Transverse colon (tissue), 4 donors: ENCODE measurements around the gene LGALS7.

Experiments
- CTCF ChIP-seq, 5 experiments: fragments of 200-600 bp in 3 of 5; fragments of 450-650 bp in 2 of 5; sonication (generic) in 3 of 5; IDR thresholded peaks; 1 replicate in 2 of 5; 2 replicates in 3 of 5; pipeline ENCODE4 v1.5.1; 2016 to 2017; ENCODE audit warnings: antibody characterized with exemption in 5 of 5, inconsistent platforms in 3 of 5, mild to moderate bottlenecking in 2 of 5, moderate library complexity in 1 of 5
- EP300 ChIP-seq: sonication (generic); formaldehyde crosslinking; IDR thresholded peaks from one replicate; pipeline ENCODE4 v1.6.1; 2017; ENCODE audit warnings: antibody characterized with exemption, low read depth
- POLR2A ChIP-seq: fragments of 450-650 bp; IDR thresholded peaks from one replicate; pipeline ENCODE4 v1.6.1; 2016; ENCODE audit warnings: antibody characterized with exemption, mild to moderate bottlenecking, moderate library complexity
- POLR2AphosphoS5 ChIP-seq, 3 donors: sonication (generic); formaldehyde crosslinking; IDR thresholded peaks; one replicate each; pipeline ENCODE4 v1.6.1; 2016; ENCODE audit warnings: antibody characterized with exemption in 3 of 3

GRCh38 chr19:38812841-38813320 lies 39.6 kb upstream of the LGALS7 start, which contains the start of gene LGALS4:
- peak; percentile 99 for TF ChIP-seq POLR2A
- TF ChIP-seq CTCF (IDR thresholded peaks at IDR 0.05) = no peak
- TF ChIP-seq EP300 = peak; percentile 92
- peak; percentile 66 to 99 (median 98) for TF ChIP-seq POLR2AphosphoS5 (IDR thresholded peaks at IDR 0.05)
